Measurements from ENCODE around the gene SLC26A11.
A peak's percentile ranks its signal among the peaks of the same experiment; 100 is the strongest.

Gene SLC26A11

GRCh38 chr17:80217703-80218362 is 2.4 kb upstream of the SLC26A11 start:
- no peak for DNase-seq (ENCODE audit: low spot score)

GRCh38 chr17:80218391-80218790 is 1.8 kb upstream of the SLC26A11 start:
- no peak for DNase-seq (ENCODE audit: low spot score)

- peak; percentile 83 for DNase-seq (ENCODE audit: low spot score)
Measured at GRCh38 chr17:80219013-80219762, 1.0 kb upstream of the SLC26A11 start.

- peak; percentile 45 for DNase-seq (ENCODE audit: low spot score)
Measured at GRCh38 chr17:80219763-80220053, 519 bp upstream of the SLC26A11 start.

- no peak for DNase-seq (ENCODE audit: low spot score)
Measured at GRCh38 chr17:80220736-80221215, 549 bp downstream of the SLC26A11 start.

- no peak for DNase-seq (ENCODE audit: low spot score)
Measured at GRCh38 chr17:80221351-80222105, 1.3 kb downstream of the SLC26A11 start.

- no peak for DNase-seq (ENCODE audit: low spot score)
Measured at GRCh38 chr17:80222376-80223141, 2.3 kb downstream of the SLC26A11 start.

GRCh38 chr17:80223142-80223815 is 3.1 kb downstream of the SLC26A11 start:
- DNase-seq (ENCODE audit: low spot score), result no peak

GRCh38 chr17:80223838-80224497 is 3.7 kb downstream of the SLC26A11 start:
- DNase-seq (ENCODE audit: low spot score), result no peak

- no peak for DNase-seq (ENCODE audit: low spot score)
Measured at GRCh38 chr17:80224683-80225082, 4.5 kb downstream of the SLC26A11 start.

- DNase-seq (ENCODE audit: low spot score), result no peak
Measured at GRCh38 chr17:80225230-80225629, 5.0 kb downstream of the SLC26A11 start.

GRCh38 chr17:80227156-80227555 is 6.9 kb downstream of the SLC26A11 start:
- DNase-seq (ENCODE audit: low spot score), result no peak

- DNase-seq (ENCODE audit: low spot score), result no peak
Measured at GRCh38 chr17:80227666-80228065, 7.4 kb downstream of the SLC26A11 start.

GRCh38 chr17:80228477-80228876 is 8.2 kb downstream of the SLC26A11 start:
- DNase-seq (ENCODE audit: low spot score), result no peak

GRCh38 chr17:80229011-80229410 is 8.8 kb downstream of the SLC26A11 start:
- DNase-seq (ENCODE audit: low spot score), result no peak

GRCh38 chr17:80232438-80232837 is 12.2 kb downstream of the SLC26A11 start:
- no peak for DNase-seq (ENCODE audit: low spot score)

- DNase-seq (ENCODE audit: low spot score), result no peak
Measured at GRCh38 chr17:80233202-80233601, 13.0 kb downstream of the SLC26A11 start.

- no peak for DNase-seq (ENCODE audit: low spot score)
Measured at GRCh38 chr17:80236911-80237310, 16.7 kb downstream of the SLC26A11 start.

GRCh38 chr17:80237386-80237785 is 17.2 kb downstream of the SLC26A11 start:
- DNase-seq (ENCODE audit: low spot score), result no peak

GRCh38 chr17:80242505-80242904 is 22.3 kb downstream of the SLC26A11 start:
- DNase-seq (ENCODE audit: low spot score), result no peak

Data from SK-N-DZ (cell line).